SH-SY5Y (cell line): ENCODE results near the gene GSTT2.

Experiments used
- GATA2 ChIP-seq: IDR thresholded peaks from 2 replicates; pipeline ENCODE4 v1.6.1; 2011; ENCODE audit warnings: mild to moderate bottlenecking, low read depth, low read length
- GATA3 ChIP-seq: IDR thresholded peaks from 2 replicates; pipeline ENCODE4 v1.6.1; 2011; ENCODE audit warnings: low read depth, mild to moderate bottlenecking, low read length, moderate library complexity

- TF ChIP-seq GATA3 (no peak), GATA2 (no peak)
These were observed 28.7 kb downstream of the GSTT2 start for GRCh38 chr22:24008381-24009226.
